Activated T-helper 1 cell treated with anti-CD3 and anti-CD28 coated beads, Interleukin-12 subunit alpha, Interleukin-12 subunit beta, Interleukin-2, Interleukin-4 antibody, amounts not matched to agents 30 ng/mL and 10 ng/mL and 1 ng/mL, durations not matched to agents 14 hours and 24 hours and 36 hours (primary cell): ENCODE measurements around the gene ECT2. TPM values are rescaled to one million over a fixed set of nuclear protein-coding genes. Genes with fewer than 3 reads are reported as not detected.
A peak's percentile ranks its signal among the peaks of the same experiment; 100 is the strongest.
"Not testable (repeated sequence)": the region's sequence is repeated elsewhere in the genome, so short reads cannot be mapped to it uniquely, and the experiment has no call there.

Experiments
- DNase-seq: peaks from one replicate; pipeline ENCODE4 v3.0.0; 2021; ENCODE audit warnings: low spot score
- H3K27ac Mint-ChIP-seq: one replicate; pipeline ENCODE4 v1.8.0; 2021; ENCODE audit warnings: mild to moderate bottlenecking, mixed read lengths
- H3K27me3 Mint-ChIP-seq: one replicate; pipeline ENCODE4 v1.8.0; 2022; ENCODE audit warnings: mild to moderate bottlenecking, moderate library complexity, mixed read lengths; ENCODE audit not compliant: insufficient read depth
- H3K36me3 Mint-ChIP-seq: one replicate; pipeline ENCODE4 v1.8.0; 2021; ENCODE audit warnings: low read depth, mixed read lengths
- H3K4me1 Mint-ChIP-seq: one replicate; pipeline ENCODE4 v1.8.0; 2021; ENCODE audit warnings: low read depth, mixed read lengths
- H3K4me3 Mint-ChIP-seq: one replicate; pipeline ENCODE4 v1.8.0; 2021; ENCODE audit warnings: mild to moderate bottlenecking, moderate library complexity, mixed read lengths
- H3K9me3 Mint-ChIP-seq: one replicate; pipeline ENCODE4 v1.8.0; 2021; ENCODE audit warnings: mixed read lengths
- intact Hi-C: fragments of 100-400 bp; cut with micrococcal nuclease; formaldehyde crosslinking; loops from one replicate; pipeline ENCODE4 v1.15.1; 2024
- total RNA-seq: library from RNA; stranded (reverse); gene quantifications from 2 replicates; pipeline ENCODE4 v1.2.3, GENCODE V29; 2022

Gene ECT2, protein sequence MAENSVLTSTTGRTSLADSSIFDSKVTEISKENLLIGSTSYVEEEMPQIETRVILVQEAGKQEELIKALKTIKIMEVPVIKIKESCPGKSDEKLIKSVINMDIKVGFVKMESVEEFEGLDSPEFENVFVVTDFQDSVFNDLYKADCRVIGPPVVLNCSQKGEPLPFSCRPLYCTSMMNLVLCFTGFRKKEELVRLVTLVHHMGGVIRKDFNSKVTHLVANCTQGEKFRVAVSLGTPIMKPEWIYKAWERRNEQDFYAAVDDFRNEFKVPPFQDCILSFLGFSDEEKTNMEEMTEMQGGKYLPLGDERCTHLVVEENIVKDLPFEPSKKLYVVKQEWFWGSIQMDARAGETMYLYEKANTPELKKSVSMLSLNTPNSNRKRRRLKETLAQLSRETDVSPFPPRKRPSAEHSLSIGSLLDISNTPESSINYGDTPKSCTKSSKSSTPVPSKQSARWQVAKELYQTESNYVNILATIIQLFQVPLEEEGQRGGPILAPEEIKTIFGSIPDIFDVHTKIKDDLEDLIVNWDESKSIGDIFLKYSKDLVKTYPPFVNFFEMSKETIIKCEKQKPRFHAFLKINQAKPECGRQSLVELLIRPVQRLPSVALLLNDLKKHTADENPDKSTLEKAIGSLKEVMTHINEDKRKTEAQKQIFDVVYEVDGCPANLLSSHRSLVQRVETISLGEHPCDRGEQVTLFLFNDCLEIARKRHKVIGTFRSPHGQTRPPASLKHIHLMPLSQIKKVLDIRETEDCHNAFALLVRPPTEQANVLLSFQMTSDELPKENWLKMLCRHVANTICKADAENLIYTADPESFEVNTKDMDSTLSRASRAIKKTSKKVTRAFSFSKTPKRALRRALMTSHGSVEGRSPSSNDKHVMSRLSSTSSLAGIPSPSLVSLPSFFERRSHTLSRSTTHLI
- 34.5 and 39.6 TPM in 2 replicates for total RNA-seq

DNA sequence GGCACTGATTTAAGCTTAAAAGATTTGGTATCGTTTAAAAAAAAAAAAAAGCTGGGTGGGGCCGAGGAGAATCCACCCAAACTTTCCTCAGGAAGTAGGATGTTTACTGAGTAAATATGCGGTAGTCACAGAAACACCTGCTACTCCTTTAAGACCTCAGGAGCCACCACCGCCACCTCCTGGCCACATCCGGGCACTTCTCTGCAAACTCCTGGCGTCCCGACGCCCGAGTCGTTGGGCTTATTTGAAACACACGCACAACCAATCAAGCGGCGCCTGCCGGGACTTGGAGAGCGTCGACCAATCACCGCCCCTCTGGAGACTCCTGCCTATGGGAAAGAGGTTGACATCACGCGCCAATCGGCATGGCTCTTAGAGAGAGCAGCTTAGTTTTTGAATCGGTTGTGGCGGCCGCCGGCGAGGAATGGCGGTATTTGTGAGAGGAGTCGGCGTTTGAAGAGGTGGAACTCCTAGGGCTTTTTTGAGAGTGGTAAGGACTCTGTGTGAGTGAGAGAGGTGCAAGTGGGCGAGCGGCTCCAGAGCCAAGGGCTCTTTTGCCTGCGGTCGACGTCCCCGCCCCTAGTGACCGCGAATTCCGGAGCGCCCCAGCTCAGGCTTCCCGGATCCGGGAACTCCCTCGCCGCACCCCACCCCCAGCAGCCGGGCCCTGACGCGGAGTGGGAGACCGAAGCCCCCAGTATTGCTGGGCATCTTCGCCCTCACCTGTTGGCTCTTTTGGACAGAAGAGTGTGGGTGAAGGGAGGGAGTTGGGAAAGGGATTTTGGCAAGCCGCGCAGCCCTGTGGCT lies at the start of gene ECT2:
TSS of gene ECT2 (plus strand) at position 359 of the 807 bp plus-strand sequence. CDS start 3,805 bp downstream, outside the sequence.
- Mint-ChIP-seq H3K4me1 (peaks cover 38% of the 10 kb centered on the region), H3K27me3 (peaks cover 4% of the 10 kb centered on the region), H3K9me3 (no peaks in the 10 kb centered on the region), H3K4me3 (peak within 1 kb of the TSS; percentile 94), H3K36me3 (peaks cover 23% of the 10 kb centered on the region), H3K27ac (peak within 1 kb of the TSS; percentile 97)
- DNase-seq: peak; percentile 97
- intact Hi-C loops: loop anchor here (1.0 to 10.0 kb wide), 9 partner anchors 39 to 1883 kb away; partner anchors contain the start of genes EIF5A2, FNDC3B, NCEH1 and TNIK

DNA sequence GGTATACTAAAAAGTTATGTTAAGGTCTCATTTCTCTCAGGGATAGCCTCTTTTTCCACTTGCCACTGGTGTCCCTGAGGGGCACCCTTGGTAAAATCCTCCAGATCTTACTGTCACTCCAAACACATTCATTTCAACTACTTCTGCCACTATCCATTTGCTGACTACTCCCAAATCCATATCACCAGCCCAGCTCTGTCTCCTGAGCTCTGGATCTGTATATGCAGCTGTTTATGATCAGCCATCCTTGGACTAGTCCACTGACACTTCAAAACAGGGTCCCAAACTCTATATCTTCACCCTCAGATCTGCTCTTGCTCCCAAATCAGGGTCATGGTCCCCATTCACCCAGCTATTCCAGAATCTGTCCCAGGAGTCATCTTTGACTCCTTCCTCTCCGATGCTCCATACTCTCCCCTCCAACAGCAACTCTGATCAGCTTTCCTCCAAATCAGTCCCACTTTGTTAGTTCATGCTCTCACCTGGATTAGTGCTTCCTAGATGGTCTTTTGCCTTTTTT lies 49.5 kb upstream of the ECT2 start:
- peaks cover 6% of the 10 kb centered on the region for H3K4me1 Mint-ChIP-seq
- no peak for DNase-seq
- no peaks in the 10 kb centered on the region for H3K27me3 Mint-ChIP-seq
- H3K27ac Mint-ChIP-seq: no peak overlapping the region
- intact Hi-C loops: no loop called here
- no peak overlapping the region for H3K4me3 Mint-ChIP-seq
- no peaks in the 10 kb centered on the region for H3K36me3 Mint-ChIP-seq
- H3K9me3 Mint-ChIP-seq: no peaks in the 10 kb centered on the region

DNA sequence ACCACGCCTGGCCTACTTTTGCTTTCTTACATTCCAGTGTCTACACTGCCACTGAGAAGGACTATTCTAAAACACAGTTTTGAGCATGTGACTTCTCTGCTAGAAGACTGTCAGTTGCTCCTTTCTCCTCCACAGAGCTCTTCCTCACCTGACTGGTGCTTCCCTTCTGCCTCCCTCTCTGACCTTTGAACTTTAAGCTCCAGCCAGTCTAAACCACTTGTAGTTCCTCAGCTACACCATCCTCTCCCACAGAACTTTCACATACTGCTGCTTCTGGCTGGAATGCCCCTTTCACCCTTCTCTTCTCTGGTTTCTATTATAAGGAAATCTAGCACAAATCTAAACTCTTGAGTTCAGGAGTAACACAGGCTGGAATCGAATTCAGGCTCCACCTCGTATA lies 48.8 kb upstream of the ECT2 start:
- H3K27ac Mint-ChIP-seq: no peak overlapping the region
- intact Hi-C loops: no loop called here
- H3K36me3 Mint-ChIP-seq: no peaks in the 10 kb centered on the region
- H3K9me3 Mint-ChIP-seq: no peaks in the 10 kb centered on the region
- no peak for DNase-seq
- no peaks in the 10 kb centered on the region for H3K27me3 Mint-ChIP-seq
- H3K4me1 Mint-ChIP-seq: peaks cover 6% of the 10 kb centered on the region
- H3K4me3 Mint-ChIP-seq: no peak overlapping the region

DNA sequence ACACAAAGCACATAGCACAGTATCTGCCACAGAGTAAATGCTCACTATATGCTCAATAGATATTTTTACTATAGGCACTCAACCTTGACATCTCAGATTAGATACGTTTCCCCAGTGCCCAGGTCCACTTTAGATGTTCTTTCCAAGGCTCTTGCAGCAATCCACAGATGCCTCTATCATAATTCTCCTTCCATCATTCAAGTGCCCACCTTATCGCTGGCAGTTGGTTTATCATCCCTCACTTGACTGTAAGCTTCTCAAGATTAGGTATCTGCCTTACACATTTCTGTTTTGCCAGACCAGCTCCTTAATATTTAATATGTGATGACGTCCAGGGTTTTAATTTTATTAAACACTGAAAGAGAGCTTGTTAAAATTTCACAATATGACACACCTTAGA lies 48.3 kb upstream of the ECT2 start:
- peaks cover 6% of the 10 kb centered on the region for H3K4me1 Mint-ChIP-seq
- H3K4me3 Mint-ChIP-seq: no peak overlapping the region
- no peak overlapping the region for H3K27ac Mint-ChIP-seq
- DNase-seq: no peak
- intact Hi-C loops: no loop called here
- H3K9me3 Mint-ChIP-seq: no peaks in the 10 kb centered on the region
- H3K36me3 Mint-ChIP-seq: no peaks in the 10 kb centered on the region
- H3K27me3 Mint-ChIP-seq: no peaks in the 10 kb centered on the region

DNA sequence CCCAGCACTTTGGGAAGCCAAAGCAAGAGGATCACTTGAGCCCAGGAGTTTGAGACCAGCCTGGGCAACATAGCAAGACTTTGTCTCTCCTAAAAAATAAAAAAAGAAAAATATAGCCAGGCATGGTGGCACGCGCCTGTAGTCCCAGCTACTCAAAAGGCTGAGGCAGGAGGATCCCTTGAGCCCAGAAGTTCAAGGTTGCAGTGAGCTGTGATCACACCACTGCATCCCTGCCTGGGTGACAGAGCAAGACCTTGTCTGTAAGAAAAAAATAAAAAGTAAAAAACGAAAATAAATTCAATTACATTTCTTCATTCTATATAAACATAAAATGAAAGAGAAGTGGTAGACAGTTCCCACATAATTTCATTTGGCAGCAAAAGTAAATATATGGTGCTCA lies 47.8 kb upstream of the ECT2 start:
- H3K27me3 Mint-ChIP-seq, intact Hi-C loops, H3K9me3 Mint-ChIP-seq, H3K4me1 Mint-ChIP-seq, H3K36me3 Mint-ChIP-seq, H3K27ac Mint-ChIP-seq, H3K4me3 Mint-ChIP-seq, DNase-seq: not testable (repeated sequence)

DNA sequence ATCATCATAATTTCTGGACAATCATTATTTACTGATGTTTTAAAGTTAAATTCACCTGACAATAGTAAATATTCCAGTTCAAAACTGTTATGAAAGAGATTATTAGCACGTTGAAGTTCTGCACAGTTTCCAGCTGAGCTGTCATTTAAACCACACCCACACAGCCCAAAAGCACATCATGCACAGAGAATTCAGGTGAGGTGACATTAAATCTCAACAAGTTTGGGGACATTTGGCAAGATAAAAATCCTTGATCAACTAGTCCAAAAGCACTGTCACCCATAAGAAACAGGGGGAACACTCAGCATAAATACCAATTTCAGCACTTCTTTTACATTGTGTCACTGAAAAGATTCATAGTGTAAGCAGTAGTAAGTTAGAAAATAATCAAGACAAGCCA lies 46.5 kb upstream of the ECT2 start:
- no peak for DNase-seq
- peaks cover 2% of the 10 kb centered on the region for H3K27me3 Mint-ChIP-seq
- no peaks in the 10 kb centered on the region for H3K36me3 Mint-ChIP-seq
- H3K9me3 Mint-ChIP-seq: no peaks in the 10 kb centered on the region
- peaks cover 11% of the 10 kb centered on the region for H3K4me1 Mint-ChIP-seq
- no peak overlapping the region for H3K4me3 Mint-ChIP-seq
- H3K27ac Mint-ChIP-seq: no peak overlapping the region
- intact Hi-C loops: no loop called here

DNA sequence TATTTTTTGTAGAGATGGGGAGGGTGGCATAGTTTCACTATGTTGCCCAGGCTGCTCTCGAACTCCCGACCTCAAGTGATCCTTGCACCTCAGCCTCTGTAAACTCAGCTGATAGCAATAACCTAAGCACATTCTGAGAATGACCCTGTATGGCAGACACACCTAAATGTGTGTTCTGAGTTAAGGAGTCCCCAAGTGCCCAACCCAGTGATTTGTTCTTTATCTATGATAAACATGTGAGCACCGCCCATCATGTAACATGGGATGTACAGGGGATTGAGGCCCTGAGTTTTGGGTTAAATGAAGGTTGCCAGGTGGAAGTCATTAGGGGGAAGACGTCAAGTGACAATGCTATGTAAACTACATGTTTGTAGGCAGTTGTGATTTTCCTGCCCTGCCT lies 45.4 kb upstream of the ECT2 start:
- Mint-ChIP-seq H3K27ac (no peak overlapping the region), H3K9me3 (no peaks in the 10 kb centered on the region), H3K36me3 (no peaks in the 10 kb centered on the region), H3K4me3 (no peak overlapping the region), H3K4me1 (peaks cover 23% of the 10 kb centered on the region), H3K27me3 (peaks cover 2% of the 10 kb centered on the region)
- DNase-seq: no peak
- intact Hi-C loops: no loop called here

DNA sequence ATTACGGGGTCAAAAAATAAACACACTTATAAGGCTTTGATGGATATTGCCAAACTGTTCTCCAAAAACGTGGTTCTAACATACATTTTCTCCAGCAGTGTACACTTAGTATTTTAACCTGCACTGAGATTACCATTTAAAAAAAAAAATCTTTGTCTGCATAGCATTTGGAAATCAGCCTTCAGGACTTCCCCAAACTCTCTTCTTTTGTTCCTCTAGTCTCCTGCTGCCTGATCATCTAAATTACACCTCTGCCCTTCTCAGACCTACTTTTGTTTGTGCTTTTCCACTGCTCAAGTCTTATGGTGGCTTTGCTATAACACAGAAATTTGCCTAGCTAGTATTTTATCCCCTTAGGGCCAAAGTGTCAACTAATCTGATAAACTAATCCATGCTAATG lies 43.5 kb upstream of the ECT2 start:
- no peak for DNase-seq
- Mint-ChIP-seq H3K4me3 (no peak overlapping the region), H3K4me1 (peaks cover 21% of the 10 kb centered on the region), H3K27ac (no peak overlapping the region), H3K27me3 (peaks cover 7% of the 10 kb centered on the region), H3K9me3 (no peaks in the 10 kb centered on the region), H3K36me3 (no peaks in the 10 kb centered on the region)
- intact Hi-C loops: no loop called here

DNA sequence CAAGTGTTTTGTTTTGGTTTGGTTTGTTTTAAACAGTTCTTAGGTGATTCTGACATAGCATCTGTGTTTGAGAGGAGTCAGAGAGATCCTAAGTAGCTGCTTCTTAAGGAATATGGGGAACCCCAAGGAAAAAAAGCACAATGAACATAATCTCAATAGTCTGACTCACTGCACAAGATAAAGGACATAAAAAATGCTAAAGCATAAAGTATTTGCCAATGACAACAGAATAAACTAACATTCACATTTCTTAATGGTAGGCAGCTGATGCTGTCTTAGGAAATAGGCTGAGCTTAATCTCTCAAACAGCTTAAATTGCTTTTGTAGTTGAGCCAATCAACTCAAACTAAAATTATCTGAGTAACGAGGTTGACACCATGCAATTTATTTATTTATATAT lies 42.6 kb upstream of the ECT2 start:
- Mint-ChIP-seq H3K27me3 (peaks cover 8% of the 10 kb centered on the region), H3K36me3 (no peaks in the 10 kb centered on the region), H3K9me3 (no peaks in the 10 kb centered on the region), H3K4me3 (no peak overlapping the region), H3K27ac (no peak overlapping the region), H3K4me1 (peaks cover 20% of the 10 kb centered on the region)
- no peak for DNase-seq
- intact Hi-C loops: no loop called here

DNA sequence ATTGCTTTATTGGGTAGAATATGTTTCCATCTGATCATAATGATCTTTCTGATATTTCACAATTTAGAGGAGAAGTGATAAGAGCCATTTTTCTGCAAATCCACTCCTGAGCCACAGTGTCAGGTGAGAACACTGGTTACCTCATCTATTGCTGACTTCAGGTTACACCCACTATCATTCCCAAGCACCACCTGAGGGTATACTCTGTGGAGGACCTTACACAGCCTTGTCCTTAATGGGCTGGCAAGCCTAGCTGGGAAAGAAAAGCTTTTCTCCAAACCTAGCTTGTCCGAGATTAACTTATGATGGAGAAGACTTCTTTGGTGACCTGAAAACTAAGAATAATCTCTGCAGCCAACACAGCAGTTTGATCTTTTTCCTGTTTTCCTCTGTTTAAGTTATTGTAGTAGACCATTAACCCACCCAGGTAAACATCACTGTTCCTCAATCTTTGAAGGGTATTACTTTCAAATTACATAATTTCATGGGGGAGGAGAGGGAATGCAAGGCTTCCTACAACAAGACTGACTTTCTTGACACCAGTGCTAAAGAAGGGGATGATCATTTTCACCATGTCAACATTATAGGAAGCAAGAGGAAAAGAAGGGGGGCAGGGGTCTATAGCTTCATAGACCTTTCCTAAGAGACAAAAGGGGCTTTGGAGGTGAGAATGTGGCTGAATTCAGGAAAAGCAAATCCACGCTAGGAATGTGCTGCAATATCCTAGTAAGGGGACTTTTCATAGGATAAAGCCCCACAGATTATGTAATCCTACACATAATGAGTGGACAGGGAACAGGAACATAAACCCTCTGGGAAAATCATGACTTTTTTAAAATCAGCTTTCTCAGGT lies 41.4 kb upstream of the ECT2 start:
- H3K9me3 Mint-ChIP-seq: no peaks in the 10 kb centered on the region
- H3K27me3 Mint-ChIP-seq: peaks cover 14% of the 10 kb centered on the region
- H3K36me3 Mint-ChIP-seq: no peaks in the 10 kb centered on the region
- peaks cover 20% of the 10 kb centered on the region for H3K4me1 Mint-ChIP-seq
- H3K4me3 Mint-ChIP-seq: peak overlapping the region; percentile 91
- no peak overlapping the region for H3K27ac Mint-ChIP-seq
- no peak for DNase-seq
- intact Hi-C loops: no loop called here

DNA sequence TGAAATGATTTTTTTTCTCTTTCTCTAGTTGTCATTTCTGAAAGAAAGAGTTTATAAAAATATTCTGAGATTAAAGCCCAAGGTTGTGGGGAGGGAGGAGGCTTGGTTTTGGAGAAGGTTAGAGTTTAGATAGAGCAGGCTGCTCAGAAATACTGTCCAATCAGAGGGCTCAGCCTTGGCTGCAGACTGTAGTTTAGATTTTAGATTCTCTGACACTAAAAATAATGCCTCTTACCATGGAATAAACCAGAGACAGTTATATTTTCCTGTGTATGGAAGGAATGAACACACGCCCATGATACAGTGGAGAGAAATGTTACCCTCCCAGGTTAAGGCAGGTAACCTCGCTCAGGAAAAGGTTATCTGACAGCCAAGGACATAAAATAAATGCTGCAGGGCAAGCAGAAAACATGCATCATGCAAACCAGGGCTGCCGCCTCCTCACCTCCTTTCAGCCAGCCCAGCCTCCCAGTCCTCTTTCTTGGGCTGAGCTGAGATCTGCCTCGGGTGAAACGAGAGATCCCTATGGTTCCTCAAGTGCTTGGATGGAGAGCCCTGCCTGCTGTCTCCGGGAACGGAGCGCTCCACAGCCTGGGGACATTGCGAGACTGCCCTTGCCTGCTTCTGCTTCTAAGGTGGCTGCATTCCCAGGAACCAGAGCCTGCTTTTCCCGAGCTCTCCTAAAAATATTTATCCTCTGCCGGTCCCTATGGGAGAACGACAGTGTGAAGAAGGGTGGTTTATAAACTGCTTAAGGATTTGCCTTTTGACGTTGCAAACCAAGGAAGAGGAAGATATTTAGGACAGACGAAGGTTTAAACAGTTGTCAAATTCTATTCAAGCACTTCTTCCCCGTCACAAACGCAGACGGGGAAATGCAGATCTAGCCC lies 40.5 kb upstream of the ECT2 start:
- no peak for DNase-seq
- Mint-ChIP-seq H3K9me3 (no peaks in the 10 kb centered on the region), H3K27me3 (peaks cover 14% of the 10 kb centered on the region), H3K4me3 (peak overlapping the region; percentile 91), H3K4me1 (peaks cover 20% of the 10 kb centered on the region), H3K27ac (no peak overlapping the region), H3K36me3 (no peaks in the 10 kb centered on the region)
- intact Hi-C loops: loop anchor here (2.0 kb wide), 1 partner anchor 117 kb away; no protein-coding TSS in a partner anchor
